GM12801 (cell line): ENCODE results near the gene ASTN2.

ENCODE experiments used
- CTCF ChIP-seq: IDR thresholded peaks from one replicate; pipeline ENCODE4 v1.5.1; 2011; ENCODE audit warnings: control low read depth; ENCODE audit not compliant: insufficient read length; ENCODE audit errors: extremely low read depth

The ASTN2 gene

GRCh38 chr9:116855881-116856662 lies 558.8 kb downstream of the ASTN2 start:
- TF ChIP-seq CTCF = no peak

GRCh38 chr9:116849721-116850120 lies 565.1 kb downstream of the ASTN2 start:
- no peak for TF ChIP-seq CTCF

- no peak for TF ChIP-seq CTCF
Measured at GRCh38 chr9:116844621-116845020, 570.2 kb downstream of the ASTN2 start.

GRCh38 chr9:116843863-116844620 lies 570.8 kb downstream of the ASTN2 start:
- no peak for TF ChIP-seq CTCF

- TF ChIP-seq CTCF = no peak
Measured at GRCh38 chr9:116842658-116843057, 572.2 kb downstream of the ASTN2 start.

- no peak for TF ChIP-seq CTCF
Measured at GRCh38 chr9:116837018-116837989, 577.6 kb downstream of the ASTN2 start.
